Panc1 (cell line): ENCODE measurements around the gene SYNPR. TPM values are rescaled to one million over a fixed set of nuclear protein-coding genes. Genes with fewer than 3 reads are reported as not detected.

Experiments
- ATAC-seq: fragments of 200-7000 bp; cut with Tn5 transposase; 2 replicates; pipeline ENCODE4 v1.9.1; 2020; ENCODE audit warnings: mild to moderate bottlenecking, moderate library complexity
- BruUV-seq: library from RNA; stranded (reverse); fragments of 400-500 nt; replicated peaks from 2 replicates; lab custom pipeline; 2021; lab: Mats Ljungman, UMichigan
- CTCF ChIA-PET: fragments of 300-600 bp; sonication (Branson Sonifier 250); formaldehyde crosslinking; loops from one replicate; lab custom pipeline; 2022; ENCODE audit warnings: antibody characterized with exemption; lab: Charles Lee
- POLR2A ChIA-PET: fragments of 300-600 bp; sonication (Branson Sonifier 250); formaldehyde crosslinking; loops from one replicate; lab custom pipeline; 2022; ENCODE audit warnings: antibody characterized with exemption; lab: Charles Lee
- DNase-seq: peaks from one replicate; pipeline ENCODE4 v3.0.0-alpha.2; 2010; ENCODE audit warnings: low read depth, low spot score
- H3K27ac ChIP-seq: 2 replicates; pipeline ENCODE4 v1.5.1; 2011; ENCODE audit warnings: mild to moderate bottlenecking, low read length, inconsistent platforms
- H3K27me3 ChIP-seq: fragments of 200-500 bp; sonication (Bioruptor generic); 2 replicates; pipeline ENCODE4 v1.6.0; 2014; ENCODE audit warnings: low read length, inconsistent platforms; ENCODE audit not compliant: control insufficient read depth, insufficient read depth
- H3K36me3 ChIP-seq: fragments of 200-500 bp; sonication (Bioruptor generic); 2 replicates; pipeline ENCODE4 v1.5.1; 2014; ENCODE audit warnings: inconsistent platforms, mild to moderate bottlenecking, low read length, moderate library complexity; ENCODE audit not compliant: control insufficient read depth, insufficient read depth
- H3K4me1 ChIP-seq: 2 replicates; pipeline ENCODE4 v1.5.1; 2011; ENCODE audit warnings: inconsistent platforms, mild to moderate bottlenecking, low read length, moderate library complexity; ENCODE audit not compliant: control insufficient read depth, insufficient read depth
- H3K4me3 ChIP-seq, 2 experiments: 2 replicates each; pipeline ENCODE4 v1.5.1; 2011 to 2012; ENCODE audit warnings: low read depth in 2 of 2, low read length in 2 of 2, mild to moderate bottlenecking in 2 of 2, inconsistent platforms in 1 of 2, moderate library complexity in 1 of 2
- H3K9me3 ChIP-seq: fragments of 200-500 bp; sonication (Bioruptor generic); 2 replicates; pipeline ENCODE4 v1.5.1; 2014; ENCODE audit warnings: low read depth, mild to moderate bottlenecking, inconsistent platforms, low read length, moderate library complexity; ENCODE audit not compliant: control insufficient read depth, insufficient read depth
- CTCF ChIP-seq: fragments of 450-650 bp; IDR thresholded peaks from 2 replicates; pipeline ENCODE4 v1.5.1; 2017; ENCODE audit warnings: mild to moderate bottlenecking
- POLR2AphosphoS5 ChIP-seq: IDR thresholded peaks from 2 replicates; pipeline ENCODE4 v1.6.1; 2012; ENCODE audit warnings: mild to moderate bottlenecking, low read depth, low read length, moderate library complexity
- REST ChIP-seq, 2 experiments: IDR thresholded peaks; 2 replicates each; pipeline ENCODE4 v1.6.1; 2011 to 2012; ENCODE audit warnings: low read depth in 2 of 2, control low read depth in 1 of 2, low read length in 1 of 2, mild to moderate bottlenecking in 1 of 2, moderate library complexity in 1 of 2; ENCODE audit not compliant: insufficient read depth in 1 of 2
- SIN3A ChIP-seq: IDR thresholded peaks from 2 replicates; pipeline ENCODE4 v1.6.1; 2012; ENCODE audit warnings: low read depth, mild to moderate bottlenecking, low read length, moderate library complexity, borderline replicate concordance; ENCODE audit not compliant: insufficient read depth
- TCF7L2 ChIP-seq: IDR thresholded peaks from 2 replicates; pipeline ENCODE4 v1.6.1; 2011; ENCODE audit warnings: mild to moderate bottlenecking, low read depth, low read length, inconsistent platforms
- in situ Hi-C: cut with HindIII; loops from 2 replicates; pipeline ENCODE4 v1.10.0; 2016; ENCODE audit warnings: low sequenced_read_pairs, low pct_unique_long_range_greater_than_20kb
- intact Hi-C: fragments of 100-400 bp; cut with micrococcal nuclease; formaldehyde crosslinking; loops from one replicate; pipeline ENCODE4 v1.10.0; 2022; ENCODE audit not compliant: unreplicated experiment
- total RNA-seq: library from RNA; stranded (reverse); gene quantifications from one replicate; pipeline ENCODE4 v1.2.1, GENCODE V29; 2021; ENCODE audit not compliant: unreplicated experiment

SYNPR gene
- total RNA-seq, 1 experiment from 2014 or later, result not detected

- ChIA-PET CTCF (no interaction called here), POLR2A (no interaction called here)
- Histone ChIP-seq H3K4me3 (no peak overlapping the region), H3K27me3 (no peaks in the 10 kb centered on the region), H3K27ac (no peak overlapping the region), H3K36me3 (no peaks in the 10 kb centered on the region), H3K9me3 (no peaks in the 10 kb centered on the region), H3K4me1 (no peaks in the 10 kb centered on the region)
- DNase-seq, result no peak
- no peak for ATAC-seq
- BruUV-seq, result no TSS peak
- in situ Hi-C loops (no loop called here), intact Hi-C loops (no loop called here)
- TF ChIP-seq CTCF (no peak), TCF7L2 (no peak), REST (IDR thresholded peaks at IDR 0.05; ENCODE audit: insufficient read depth in 1 of 2, low read depth in 2 of 2, low read length in 1 of 2) (no peak), POLR2AphosphoS5 (no peak), SIN3A (no peak)
Observed at GRCh38 chr3:63458405-63458804, 180.3 kb downstream of the SYNPR start.

DNA sequence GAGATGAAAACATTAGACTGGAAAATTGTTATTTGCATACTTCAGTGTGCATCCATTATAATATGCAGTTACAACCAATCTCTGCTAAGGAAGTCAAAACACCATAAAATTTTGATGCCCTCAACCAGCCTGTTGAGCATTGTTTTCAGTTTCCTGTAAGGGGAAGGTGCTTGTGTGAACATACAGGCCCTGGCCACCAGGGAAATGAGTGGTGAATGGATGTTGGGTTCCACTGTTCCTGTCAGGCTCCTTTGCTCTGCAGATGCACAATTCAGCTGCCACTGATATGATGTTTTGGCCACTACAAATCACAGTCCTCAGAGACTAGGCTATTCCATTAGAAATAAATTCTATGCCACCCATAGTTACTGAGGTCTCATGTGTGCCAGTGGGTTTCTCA is 184.6 kb downstream of the SYNPR start:
- no peaks in the 10 kb centered on the region for H3K4me1 ChIP-seq
- DNase-seq (no peak), ATAC-seq (no peak)
- ChIA-PET CTCF (no interaction called here), POLR2A (no interaction called here)
- BruUV-seq, result no TSS peak
- no peak overlapping the region for H3K27ac ChIP-seq
- in situ Hi-C loops (no loop called here), intact Hi-C loops (no loop called here)
- no peaks in the 10 kb centered on the region for H3K9me3 ChIP-seq
- H3K36me3 ChIP-seq, result no peaks in the 10 kb centered on the region
- no peak overlapping the region for H3K4me3 ChIP-seq
- TF ChIP-seq TCF7L2 (no peak), SIN3A (no peak), POLR2AphosphoS5 (no peak), REST (IDR thresholded peaks at IDR 0.05; ENCODE audit: insufficient read depth in 1 of 2, low read depth in 2 of 2, low read length in 1 of 2) (no peak), CTCF (no peak)
- H3K27me3 ChIP-seq, result no peaks in the 10 kb centered on the region
